PC-9 (cell line): Measurements from ENCODE around the gene PDE4D.

Source experiments
- EZH2 ChIP-seq: fragments of 200-600 bp; sonication (generic); IDR thresholded peaks from 2 replicates; pipeline ENCODE4 v1.8.0; 2017; ENCODE audit warnings: antibody characterized with exemption, low read depth
- TF ChIP-seq, protein P1 (sequence below): fragments of 200-600 bp; sonication (generic); conservative IDR thresholded peaks from 2 replicates; pipeline ENCODE4 v1.6.1; 2017; ENCODE audit warnings: mixed run types, antibody characterized with exemption, mild to moderate bottlenecking, moderate library complexity

DNA sequence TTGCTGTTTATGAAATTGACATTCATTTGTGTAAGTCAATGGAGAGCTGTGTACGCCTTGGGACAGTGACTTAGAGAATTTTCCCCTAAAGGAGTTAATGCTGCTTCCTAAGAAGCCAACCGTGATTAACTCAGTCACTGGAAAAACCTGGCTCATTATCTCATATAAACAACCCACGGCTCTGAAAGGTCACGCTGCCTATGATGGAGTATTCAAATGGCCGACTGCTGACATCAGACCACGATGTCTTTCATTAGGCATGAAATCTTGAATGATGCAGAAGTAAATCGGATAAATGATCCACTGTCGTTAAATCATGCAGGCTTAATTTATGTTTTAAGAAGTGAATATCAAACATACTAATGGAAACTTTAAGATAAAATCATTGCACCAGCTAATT lies 706.9 kb downstream of the PDE4D start:
- TF ChIP-seq, protein P1, sequence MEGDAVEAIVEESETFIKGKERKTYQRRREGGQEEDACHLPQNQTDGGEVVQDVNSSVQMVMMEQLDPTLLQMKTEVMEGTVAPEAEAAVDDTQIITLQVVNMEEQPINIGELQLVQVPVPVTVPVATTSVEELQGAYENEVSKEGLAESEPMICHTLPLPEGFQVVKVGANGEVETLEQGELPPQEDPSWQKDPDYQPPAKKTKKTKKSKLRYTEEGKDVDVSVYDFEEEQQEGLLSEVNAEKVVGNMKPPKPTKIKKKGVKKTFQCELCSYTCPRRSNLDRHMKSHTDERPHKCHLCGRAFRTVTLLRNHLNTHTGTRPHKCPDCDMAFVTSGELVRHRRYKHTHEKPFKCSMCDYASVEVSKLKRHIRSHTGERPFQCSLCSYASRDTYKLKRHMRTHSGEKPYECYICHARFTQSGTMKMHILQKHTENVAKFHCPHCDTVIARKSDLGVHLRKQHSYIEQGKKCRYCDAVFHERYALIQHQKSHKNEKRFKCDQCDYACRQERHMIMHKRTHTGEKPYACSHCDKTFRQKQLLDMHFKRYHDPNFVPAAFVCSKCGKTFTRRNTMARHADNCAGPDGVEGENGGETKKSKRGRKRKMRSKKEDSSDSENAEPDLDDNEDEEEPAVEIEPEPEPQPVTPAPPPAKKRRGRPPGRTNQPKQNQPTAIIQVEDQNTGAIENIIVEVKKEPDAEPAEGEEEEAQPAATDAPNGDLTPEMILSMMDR = no peak
- TF ChIP-seq EZH2 = no peak
